ENCODE data around the gene ACSM6.

- TF ChIP-seq CTCF (IDR thresholded peaks at IDR 0.05; ENCODE audit: control extremely low read depth in 1 of 3, insufficient read depth in 1 of 3, low read depth in 1 of 3, low read length in 3 of 3) (no peak), CREB1 (IDR thresholded peaks at IDR 0.05) (no peak), EP300 (IDR thresholded peaks at IDR 0.05; ENCODE audit: borderline replicate concordance in 1 of 2, low read depth in 2 of 2, low read length in 2 of 2) (no peak), EZH2 (IDR thresholded peaks at IDR 0.05; ENCODE audit: low read depth, low read length, severe bottlenecking) (no peak), POLR2A (IDR thresholded peaks at IDR 0.05; ENCODE audit: control extremely low read depth in 1 of 2, low read depth in 2 of 2, low read length in 2 of 2) (no peak), ASH2L (IDR thresholded peaks at IDR 0.05; ENCODE audit: low read length) (no peak), USF2 (IDR thresholded peaks at IDR 0.05; ENCODE audit: low read length) (no peak), YY1 (IDR thresholded peaks at IDR 0.05; ENCODE audit: low read depth, low read length) (no peak), PHF8 (conservative IDR thresholded peaks at IDR 0.05; ENCODE audit: low read depth, low read length) (no peak)
Measured at GRCh38 chr10:95225136-95225535, 31.1 kb downstream of the ACSM6 start.

Measured in H1 (cell line).